Body of pancreas (tissue), 4 donors: ENCODE results near the gene DIDO1. TPM values are rescaled to one million over a fixed set of nuclear protein-coding genes. Genes with fewer than 3 reads are reported as not detected.

Experiments used
- ATAC-seq: fragments of 150-250 bp; one replicate; pipeline ENCODE4 v1.9.1; 2016
- DNase-seq, 4 donors: peaks; one replicate each; pipeline ENCODE4 v3.0.0-alpha.2; 2019
- H3K27ac ChIP-seq, 4 donors: fragments of 200-600 bp; sonication (generic); 1 replicate in 3 of 4; 2 replicates in 1 of 4; pipeline versions ENCODE4 v1.5.1 to v1.6.1; 2016 to 2019; ENCODE audit warnings: mild to moderate bottlenecking in 1 of 4, mixed read lengths in 1 of 4, moderate library complexity in 1 of 4
- H3K27me3 ChIP-seq, 2 donors: fragments of 200-600 bp; sonication (generic); one replicate each; pipeline ENCODE4 v1.6.0; 2016; ENCODE audit warnings: mild to moderate bottlenecking in 1 of 2
- H3K36me3 ChIP-seq, 2 donors: fragments of 200-600 bp; sonication (generic); replicated peaks in 1 of 2; 2 replicates each; pipeline ENCODE4 v1.5.1; 2016; ENCODE audit warnings: low read depth in 2 of 2; ENCODE audit not compliant: insufficient read depth in 1 of 2
- H3K4me1 ChIP-seq: fragments of 200-600 bp; sonication (generic); one replicate; pipeline ENCODE4 v1.6.0; 2016
- H3K4me3 ChIP-seq, 2 donors: fragments of 200-600 bp; sonication (generic); 1 replicate in 1 of 2; 2 replicates in 1 of 2; pipeline ENCODE4 v1.5.1; 2016 to 2019
- H3K9me3 ChIP-seq, 3 donors: fragments of 200-600 bp; sonication (generic); 1 replicate in 2 of 3; 2 replicates in 1 of 3; pipeline ENCODE4 v1.5.1; 2016
- CTCF ChIP-seq, 7 experiments: fragments of 450-650 bp in 4 of 7; fragments of 200-600 bp in 3 of 7; sonication (generic) in 3 of 7; IDR thresholded peaks; one replicate each; pipeline ENCODE4 v1.5.1; 2016 to 2019; ENCODE audit warnings: antibody characterized with exemption in 7 of 7
- POLR2A ChIP-seq, 3 donors: fragments of 450-650 bp; IDR thresholded peaks; one replicate each; pipeline ENCODE4 v1.6.1; 2016; ENCODE audit warnings: antibody characterized with exemption in 3 of 3, mild to moderate bottlenecking in 2 of 3
- WGBS, 2 donors: methylation state at CpG; one replicate each; pipeline ENCODE4 v1.1.5; 2017; 5-methylcytosine and 5-hydroxymethylcytosine counted together
- intact Hi-C: fragments of 100-400 bp; cut with DNase I; formaldehyde crosslinking; loops from one replicate; pipeline ENCODE4 v1.15.1; 2023
- total RNA-seq, 2 donors: library from RNA; depleted of rRNA; stranded (reverse); fragments of >200 nt; gene quantifications; one replicate each; pipeline ENCODE4 v1.1.0, GENCODE V29; 2016

The DIDO1 gene
- total RNA-seq, 2 donors from 2014 or later = 38.4 to 51.7 TPM

DNA sequence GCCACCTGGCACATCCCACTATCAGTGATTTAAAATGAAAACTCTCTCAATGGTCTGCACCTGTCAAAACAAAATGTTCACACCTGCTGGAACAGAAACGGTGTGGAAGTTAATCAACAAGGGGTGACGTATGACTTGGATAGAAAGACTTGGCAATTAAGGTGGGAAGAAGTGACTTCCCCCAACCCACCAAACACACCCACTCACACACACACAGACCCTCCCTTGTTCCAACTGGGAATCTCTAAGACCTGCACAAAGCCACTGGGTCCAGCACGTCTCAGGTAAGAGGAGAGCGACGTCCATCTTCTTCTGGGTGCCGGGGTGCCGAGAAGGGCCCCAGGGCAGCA, 39.6 kb downstream of the DIDO1 start:
- intact Hi-C loops = no loop called here
- DNase-seq = no peak
- H3K4me1 ChIP-seq = peaks cover 10% of the 10 kb centered on the region
- H3K27ac ChIP-seq = peak overlapping the region in 1 of 4 donors; percentile 7
- ATAC-seq = no peak
- peaks cover 10 to 24% of the 10 kb centered on the region in 2 donors for H3K36me3 ChIP-seq
- no peaks in the 10 kb centered on the region for H3K27me3 ChIP-seq
- H3K9me3 ChIP-seq = no peaks in the 10 kb centered on the region
- no peak overlapping the region for H3K4me3 ChIP-seq
- 74 to 79% methylated on average over 7 of the region's 7 CpGs for WGBS, 2 donors
- TF ChIP-seq CTCF (IDR thresholded peaks at IDR 0.05) (no peak), POLR2A (IDR thresholded peaks at IDR 0.05) (no peak)

- 82 to 83% methylated on average over 14 to 20 of the region's 23 CpGs for WGBS, 2 donors
- Histone ChIP-seq H3K27me3 (no peaks in the 10 kb centered on the region), H3K4me1 (peaks cover 10% of the 10 kb centered on the region), H3K36me3 (peaks cover 14 to 25% of the 10 kb centered on the region in 2 donors), H3K9me3 (no peaks in the 10 kb centered on the region), H3K4me3 (no peak overlapping the region), H3K27ac (no peak overlapping the region)
- intact Hi-C loops = no loop called here
- TF ChIP-seq CTCF (IDR thresholded peaks at IDR 0.05) (no peak), POLR2A (IDR thresholded peaks at IDR 0.05) (no peak)
- DNase-seq = no peak
- ATAC-seq = no peak
These were observed 40.2 kb downstream of the DIDO1 start for GRCh38 chr20:62885896-62886708.

DNA sequence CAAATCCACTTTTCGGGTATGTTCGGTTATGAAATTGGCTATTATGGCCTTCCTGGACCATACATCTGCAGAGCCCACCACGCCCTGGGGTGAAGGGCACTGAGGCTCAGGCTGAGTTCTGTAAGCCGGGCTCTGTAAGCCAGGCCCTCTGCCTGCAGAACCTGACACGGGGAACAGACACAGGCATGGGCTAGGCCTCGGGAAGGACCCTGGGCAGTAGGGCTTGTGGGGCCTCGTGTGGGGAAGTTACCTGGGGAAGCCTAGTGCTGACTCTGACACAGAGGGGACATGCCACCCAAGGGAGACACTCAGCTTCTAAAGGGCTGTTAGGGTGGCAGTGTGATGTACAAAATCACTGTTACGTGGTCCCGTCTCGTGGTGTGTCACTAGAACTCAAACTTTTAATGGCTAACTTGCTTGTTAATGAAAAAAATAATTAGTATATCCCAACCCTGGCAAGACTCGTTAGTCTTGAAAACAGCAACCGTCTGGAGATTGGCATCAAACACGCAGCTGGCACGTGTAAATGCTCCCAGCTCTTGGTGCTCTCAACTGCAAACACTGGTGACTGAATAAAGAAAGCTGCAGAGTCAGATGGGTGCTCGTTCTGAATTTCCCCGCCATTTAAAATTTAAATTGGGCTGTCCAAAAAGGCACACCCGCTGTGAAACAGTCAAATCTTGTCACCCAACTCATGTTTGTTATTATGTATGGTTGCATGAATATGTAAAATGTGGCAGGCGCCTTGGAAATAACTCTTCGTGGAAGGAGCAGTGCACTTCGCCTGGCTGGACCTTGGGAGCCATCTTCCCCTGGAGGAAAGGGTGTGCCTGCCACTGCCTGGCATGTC, 41.0 kb downstream of the DIDO1 start:
- 81 to 83% methylated on average over 20 of the region's 20 CpGs for WGBS, 2 donors
- no peak overlapping the region for H3K27ac ChIP-seq
- H3K27me3 ChIP-seq = no peaks in the 10 kb centered on the region
- TF ChIP-seq CTCF (IDR thresholded peaks at IDR 0.05) = no peak
- TF ChIP-seq POLR2A (IDR thresholded peaks at IDR 0.05) = no peak
- intact Hi-C loops = no loop called here
- DNase-seq = no peak
- peaks cover 14 to 20% of the 10 kb centered on the region in 2 donors for H3K36me3 ChIP-seq
- H3K9me3 ChIP-seq = no peaks in the 10 kb centered on the region
- ATAC-seq = no peak
- peaks cover 10% of the 10 kb centered on the region for H3K4me1 ChIP-seq
- H3K4me3 ChIP-seq = no peak overlapping the region

DNA sequence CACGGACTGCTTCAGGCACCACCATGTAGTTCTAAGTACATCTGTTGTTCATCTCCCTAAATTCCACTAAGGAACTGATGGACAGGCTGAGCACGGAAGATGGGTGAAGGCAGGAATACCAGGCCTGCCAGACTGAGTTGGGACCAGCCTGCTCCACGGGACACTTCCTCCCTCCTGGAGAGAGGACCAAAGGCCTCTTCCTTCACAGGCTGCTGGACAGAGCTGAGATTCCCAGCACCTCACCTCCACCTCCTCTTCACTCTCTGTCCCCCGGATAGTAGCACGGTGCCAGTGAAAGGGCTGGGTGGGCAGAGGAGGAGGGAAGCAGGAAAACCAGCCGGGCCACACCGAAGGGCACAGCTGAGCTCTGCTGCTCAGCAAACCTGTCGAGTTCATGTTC, 41.7 kb downstream of the DIDO1 start:
- Histone ChIP-seq H3K4me3 (no peak overlapping the region), H3K27ac (no peak overlapping the region), H3K4me1 (peaks cover 10% of the 10 kb centered on the region), H3K36me3 (peaks cover 13 to 14% of the 10 kb centered on the region in 2 donors), H3K9me3 (no peaks in the 10 kb centered on the region), H3K27me3 (no peaks in the 10 kb centered on the region)
- ATAC-seq (no peak), DNase-seq (no peak)
- intact Hi-C loops = no loop called here
- no peak for TF ChIP-seq POLR2A (IDR thresholded peaks at IDR 0.05)
- no peak for TF ChIP-seq CTCF (IDR thresholded peaks at IDR 0.05)
- WGBS, 2 donors = 77 to 78% methylated on average over 8 of the region's 8 CpGs
